HEK293 (cell line): ENCODE results near the gene LYPD5.

Source experiments
- CTCF ChIA-PET: fragments of 350-600 bp; formaldehyde crosslinking; extraction: SDS; loops from one replicate; lab custom pipeline; 2021; ENCODE audit warnings: antibody characterized with exemption; lab: Yijun Ruan, JAX
- POLR2A ChIA-PET: fragments of 300-600 bp; formaldehyde crosslinking; extraction: SDS; loops from one replicate; lab custom pipeline; 2020; ENCODE audit warnings: antibody characterized with exemption, inconsistent platforms; lab: Yijun Ruan, JAX
- H3K27ac ChIP-seq: fragments of 200-500 bp; sonication (Bioruptor generic); 2 replicates; pipeline ENCODE4 v1.5.1; 2014; ENCODE audit warnings: low read depth, low read length, control low read depth, inconsistent platforms; ENCODE audit errors: extremely low read depth
- H3K36me3 ChIP-seq, 2 experiments: fragments of 200-500 bp in 1 of 2; sonication (Bioruptor generic) in 1 of 2; 1 replicate in 1 of 2; 2 replicates in 1 of 2; pipeline ENCODE4 v1.5.1; 2014 to 2017; ENCODE audit warnings: inconsistent platforms in 2 of 2, low read length in 2 of 2; ENCODE audit not compliant: control insufficient read depth in 2 of 2, insufficient read depth in 1 of 2
- H3K4me1 ChIP-seq: fragments of 200-500 bp; sonication (Bioruptor generic); 2 replicates; pipeline ENCODE4 v1.5.1; 2014; ENCODE audit warnings: mild to moderate bottlenecking, low read length, inconsistent platforms; ENCODE audit not compliant: control insufficient read depth, insufficient read depth
- H3K4me3 ChIP-seq: 2 replicates; pipeline ENCODE4 v1.5.1; 2011; ENCODE audit warnings: low read depth, mild to moderate bottlenecking, control low read depth, low read length, moderate library complexity
- H3K9me3 ChIP-seq: fragments of 200-500 bp; sonication (Bioruptor generic); 2 replicates; pipeline ENCODE4 v1.5.1; 2014; ENCODE audit warnings: low read depth, low read length, inconsistent platforms; ENCODE audit not compliant: control insufficient read depth, insufficient read depth
- ATF2 ChIP-seq: fragments of 450-650 bp; formaldehyde crosslinking; IDR thresholded peaks from 2 replicates; pipeline ENCODE4 v1.5.1; 2016; ENCODE audit warnings: missing biosample characterization, missing genetic modification characterization, low read depth
- BCL11A ChIP-seq: fragments of 450-650 bp; formaldehyde crosslinking; IDR thresholded peaks from 2 replicates; pipeline ENCODE4 v1.5.1; 2016; ENCODE audit warnings: low read depth, missing biosample characterization, missing genetic modification characterization
- YY1 ChIP-seq: fragments of 450-650 bp; formaldehyde crosslinking; IDR thresholded peaks from 2 replicates; pipeline ENCODE4 v1.5.1; 2018; ENCODE audit warnings: missing biosample characterization, missing genetic modification characterization
- ZBTB8A ChIP-seq: fragments of 450-650 bp; formaldehyde crosslinking; IDR thresholded peaks from 2 replicates; pipeline ENCODE4 v1.5.1; 2016; ENCODE audit warnings: missing biosample characterization, missing genetic modification characterization
- ZNF184 ChIP-seq: fragments of 450-650 bp; IDR thresholded peaks from 2 replicates; pipeline ENCODE4 v1.5.1; 2018; ENCODE audit warnings: missing biosample characterization, mild to moderate bottlenecking, missing genetic modification characterization
- ZNF221 ChIP-seq: fragments of 450-650 bp; formaldehyde crosslinking; IDR thresholded peaks from 2 replicates; pipeline ENCODE4 v1.5.1; 2017; ENCODE audit warnings: missing biosample characterization, missing genetic modification characterization, borderline replicate concordance
- ZNF280C ChIP-seq: fragments of 450-650 bp; formaldehyde crosslinking; IDR thresholded peaks from 2 replicates; pipeline ENCODE4 v1.5.1; 2016; ENCODE audit warnings: missing biosample characterization, missing genetic modification characterization
- ZNF426 ChIP-seq: fragments of 450-650 bp; formaldehyde crosslinking; IDR thresholded peaks from 2 replicates; pipeline ENCODE4 v1.5.1; 2017; ENCODE audit warnings: missing biosample characterization, missing genetic modification characterization, mild to moderate bottlenecking, inconsistent platforms, moderate library complexity
- ZNF510 ChIP-seq: fragments of 450-650 bp; formaldehyde crosslinking; IDR thresholded peaks from 2 replicates; pipeline ENCODE4 v1.5.1; 2018; ENCODE audit warnings: mild to moderate bottlenecking, missing genetic modification characterization, missing biosample characterization; ENCODE audit not compliant: insufficient replicate concordance
- ZNF596 ChIP-seq: fragments of 450-650 bp; IDR thresholded peaks from 2 replicates; pipeline ENCODE4 v1.5.0; 2018; ENCODE audit warnings: missing biosample characterization, mild to moderate bottlenecking, missing genetic modification characterization, moderate library complexity
- ZNF610 ChIP-seq: fragments of 450-650 bp; formaldehyde crosslinking; IDR thresholded peaks from 2 replicates; pipeline ENCODE4 v1.5.1; 2016; ENCODE audit warnings: missing biosample characterization, missing genetic modification characterization, borderline replicate concordance
- ZNF626 ChIP-seq: fragments of 450-650 bp; sonication (Bioruptor Pico); formaldehyde crosslinking; IDR thresholded peaks from 2 replicates; pipeline ENCODE4 v1.5.1; 2018; ENCODE audit warnings: missing biosample characterization, missing genetic modification characterization, inconsistent platforms
- ZNF629 ChIP-seq: fragments of 450-650 bp; formaldehyde crosslinking; IDR thresholded peaks from 2 replicates; pipeline ENCODE4 v1.5.1; 2017; ENCODE audit warnings: missing biosample characterization, missing genetic modification characterization
- ZNF707 ChIP-seq: fragments of 450-650 bp; formaldehyde crosslinking; IDR thresholded peaks from 2 replicates; pipeline ENCODE4 v1.5.1; 2016; ENCODE audit warnings: missing biosample characterization, missing genetic modification characterization
- ZNF785 ChIP-seq: fragments of 450-650 bp; formaldehyde crosslinking; IDR thresholded peaks from 2 replicates; pipeline ENCODE4 v1.5.1; 2016; ENCODE audit warnings: missing biosample characterization, missing genetic modification characterization
- ZSCAN18 ChIP-seq: fragments of 450-650 bp; formaldehyde crosslinking; IDR thresholded peaks from 2 replicates; pipeline ENCODE4 v1.5.1; 2016; ENCODE audit warnings: missing biosample characterization, missing genetic modification characterization
- TF ChIP-seq, protein P1 (sequence below): fragments of 450-650 bp; formaldehyde crosslinking; IDR thresholded peaks from 2 replicates; pipeline ENCODE4 v1.5.1; 2017; ENCODE audit warnings: missing biosample characterization, missing genetic modification characterization
- TF ChIP-seq, protein P2 (sequence below): fragments of 450-650 bp; formaldehyde crosslinking; IDR thresholded peaks from 2 replicates; pipeline ENCODE4 v1.5.1; 2016; ENCODE audit warnings: missing biosample characterization, missing genetic modification characterization
- TF ChIP-seq, protein P3 (sequence below): fragments of 450-650 bp; IDR thresholded peaks from 2 replicates; pipeline ENCODE4 v1.5.1; 2018; ENCODE audit warnings: missing biosample characterization, mild to moderate bottlenecking, missing genetic modification characterization
- TF ChIP-seq, protein P4 (sequence below): fragments of 450-650 bp; formaldehyde crosslinking; IDR thresholded peaks from 2 replicates; pipeline ENCODE4 v1.5.1; 2017; ENCODE audit warnings: missing biosample characterization, missing genetic modification characterization
- TF ChIP-seq, protein P5 (sequence below): fragments of 450-650 bp; formaldehyde crosslinking; IDR thresholded peaks from 2 replicates; pipeline ENCODE4 v1.5.1; 2016; ENCODE audit warnings: missing biosample characterization, missing genetic modification characterization

The LYPD5 gene

DNA sequence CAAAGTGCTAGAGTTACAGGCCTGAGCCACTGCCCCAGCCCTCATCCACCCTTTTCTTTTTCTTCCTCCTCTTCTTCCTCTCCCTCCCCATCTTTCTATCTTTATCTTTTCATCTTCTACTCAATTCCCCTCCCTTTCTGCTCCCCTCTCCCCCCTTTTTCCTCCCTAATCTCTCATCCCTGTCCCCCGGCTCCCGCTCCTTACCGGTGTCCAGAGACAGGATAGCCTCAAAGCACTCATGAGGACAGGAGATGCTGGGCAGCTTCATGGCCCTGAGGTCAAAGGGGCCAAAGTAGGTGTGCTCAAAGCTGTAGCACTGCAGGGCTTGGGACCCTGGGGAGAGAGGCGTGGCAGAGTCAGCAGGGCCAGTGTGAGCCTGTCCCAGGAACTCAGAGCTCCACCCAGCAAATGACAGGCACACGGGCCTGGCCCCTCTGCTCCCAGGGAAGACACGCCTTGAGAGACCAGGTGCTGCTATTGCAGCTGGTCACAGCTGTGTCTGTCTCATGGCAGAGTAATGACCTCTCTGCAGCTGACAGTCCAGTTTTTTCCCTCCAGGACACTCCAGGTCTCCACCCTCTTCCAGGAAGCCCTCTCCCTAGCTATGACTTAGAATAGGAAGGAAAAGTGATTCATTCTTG lies 2.6 kb downstream of the LYPD5 start:
- Histone ChIP-seq H3K4me1 (peaks cover 8% of the 10 kb centered on the region; the same call in 1 of the 2 replicates), H3K9me3 (no peaks in the 10 kb centered on the region; the same call in none of the 2 replicates), H3K4me3 (no peak overlapping the region), H3K27ac (peak overlapping the region; percentile 10; the same call in 1 of the 2 replicates), H3K36me3 (no peaks in the 10 kb centered on the region)
- POLR2A ChIA-PET: interaction anchor here (0.6 to 1.4 kb wide), 4 partner anchors 35 to 203 kb away, joined by 3 to 4 read pairs (median 3); partner anchors contain the start of genes IRGQ, ZNF45 and ZNF576
- CTCF ChIA-PET: interaction anchor here (0.6 to 1.6 kb wide), 7 partner anchors 10 to 271 kb away, joined by 3 to 5 read pairs (median 3); partner anchors contain the start of gene KCNN4
- TF ChIP-seq ZNF184 (tag by site-specific recombination) (no peak), BCL11A (tag by site-specific recombination) (no peak), ZNF510 (no peak), ZNF221 (tag by site-specific recombination) (no peak), ZNF629 (no peak), ZNF610 (no peak), ZNF707 (no peak), ZSCAN18 (tag by site-specific recombination) (no peak), ZNF596 (tag by site-specific recombination) (no peak), ZNF426 (tag by site-specific recombination) (no peak), ZNF785 (no peak), ZNF280C (tag by site-specific recombination) (no peak), ZNF626 (tag by site-specific recombination) (no peak), ATF2 (tag by site-specific recombination) (no peak), YY1 (no peak), ZBTB8A (tag by site-specific recombination) (no peak)
- TF ChIP-seq, protein P1, sequence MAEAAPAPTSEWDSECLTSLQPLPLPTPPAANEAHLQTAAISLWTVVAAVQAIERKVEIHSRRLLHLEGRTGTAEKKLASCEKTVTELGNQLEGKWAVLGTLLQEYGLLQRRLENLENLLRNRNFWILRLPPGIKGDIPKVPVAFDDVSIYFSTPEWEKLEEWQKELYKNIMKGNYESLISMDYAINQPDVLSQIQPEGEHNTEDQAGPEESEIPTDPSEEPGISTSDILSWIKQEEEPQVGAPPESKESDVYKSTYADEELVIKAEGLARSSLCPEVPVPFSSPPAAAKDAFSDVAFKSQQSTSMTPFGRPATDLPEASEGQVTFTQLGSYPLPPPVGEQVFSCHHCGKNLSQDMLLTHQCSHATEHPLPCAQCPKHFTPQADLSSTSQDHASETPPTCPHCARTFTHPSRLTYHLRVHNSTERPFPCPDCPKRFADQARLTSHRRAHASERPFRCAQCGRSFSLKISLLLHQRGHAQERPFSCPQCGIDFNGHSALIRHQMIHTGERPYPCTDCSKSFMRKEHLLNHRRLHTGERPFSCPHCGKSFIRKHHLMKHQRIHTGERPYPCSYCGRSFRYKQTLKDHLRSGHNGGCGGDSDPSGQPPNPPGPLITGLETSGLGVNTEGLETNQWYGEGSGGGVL (tag by site-specific recombination): peak; percentile 35; the same call in 1 of the 2 replicates
- TF ChIP-seq, protein P2, sequence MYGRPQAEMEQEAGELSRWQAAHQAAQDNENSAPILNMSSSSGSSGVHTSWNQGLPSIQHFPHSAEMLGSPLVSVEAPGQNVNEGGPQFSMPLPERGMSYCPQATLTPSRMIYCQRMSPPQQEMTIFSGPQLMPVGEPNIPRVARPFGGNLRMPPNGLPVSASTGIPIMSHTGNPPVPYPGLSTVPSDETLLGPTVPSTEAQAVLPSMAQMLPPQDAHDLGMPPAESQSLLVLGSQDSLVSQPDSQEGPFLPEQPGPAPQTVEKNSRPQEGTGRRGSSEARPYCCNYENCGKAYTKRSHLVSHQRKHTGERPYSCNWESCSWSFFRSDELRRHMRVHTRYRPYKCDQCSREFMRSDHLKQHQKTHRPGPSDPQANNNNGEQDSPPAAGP (tag by site-specific recombination): peak; percentile 82
- TF ChIP-seq, protein P3, sequence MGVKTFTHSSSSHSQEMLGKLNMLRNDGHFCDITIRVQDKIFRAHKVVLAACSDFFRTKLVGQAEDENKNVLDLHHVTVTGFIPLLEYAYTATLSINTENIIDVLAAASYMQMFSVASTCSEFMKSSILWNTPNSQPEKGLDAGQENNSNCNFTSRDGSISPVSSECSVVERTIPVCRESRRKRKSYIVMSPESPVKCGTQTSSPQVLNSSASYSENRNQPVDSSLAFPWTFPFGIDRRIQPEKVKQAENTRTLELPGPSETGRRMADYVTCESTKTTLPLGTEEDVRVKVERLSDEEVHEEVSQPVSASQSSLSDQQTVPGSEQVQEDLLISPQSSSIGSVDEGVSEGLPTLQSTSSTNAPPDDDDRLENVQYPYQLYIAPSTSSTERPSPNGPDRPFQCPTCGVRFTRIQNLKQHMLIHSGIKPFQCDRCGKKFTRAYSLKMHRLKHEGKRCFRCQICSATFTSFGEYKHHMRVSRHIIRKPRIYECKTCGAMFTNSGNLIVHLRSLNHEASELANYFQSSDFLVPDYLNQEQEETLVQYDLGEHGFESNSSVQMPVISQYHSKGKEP (tag by site-specific recombination): no peak
- TF ChIP-seq, protein P4, sequence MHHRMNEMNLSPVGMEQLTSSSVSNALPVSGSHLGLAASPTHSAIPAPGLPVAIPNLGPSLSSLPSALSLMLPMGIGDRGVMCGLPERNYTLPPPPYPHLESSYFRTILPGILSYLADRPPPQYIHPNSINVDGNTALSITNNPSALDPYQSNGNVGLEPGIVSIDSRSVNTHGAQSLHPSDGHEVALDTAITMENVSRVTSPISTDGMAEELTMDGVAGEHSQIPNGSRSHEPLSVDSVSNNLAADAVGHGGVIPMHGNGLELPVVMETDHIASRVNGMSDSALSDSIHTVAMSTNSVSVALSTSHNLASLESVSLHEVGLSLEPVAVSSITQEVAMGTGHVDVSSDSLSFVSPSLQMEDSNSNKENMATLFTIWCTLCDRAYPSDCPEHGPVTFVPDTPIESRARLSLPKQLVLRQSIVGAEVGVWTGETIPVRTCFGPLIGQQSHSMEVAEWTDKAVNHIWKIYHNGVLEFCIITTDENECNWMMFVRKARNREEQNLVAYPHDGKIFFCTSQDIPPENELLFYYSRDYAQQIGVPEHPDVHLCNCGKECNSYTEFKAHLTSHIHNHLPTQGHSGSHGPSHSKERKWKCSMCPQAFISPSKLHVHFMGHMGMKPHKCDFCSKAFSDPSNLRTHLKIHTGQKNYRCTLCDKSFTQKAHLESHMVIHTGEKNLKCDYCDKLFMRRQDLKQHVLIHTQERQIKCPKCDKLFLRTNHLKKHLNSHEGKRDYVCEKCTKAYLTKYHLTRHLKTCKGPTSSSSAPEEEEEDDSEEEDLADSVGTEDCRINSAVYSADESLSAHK: no peak
- TF ChIP-seq, protein P5, sequence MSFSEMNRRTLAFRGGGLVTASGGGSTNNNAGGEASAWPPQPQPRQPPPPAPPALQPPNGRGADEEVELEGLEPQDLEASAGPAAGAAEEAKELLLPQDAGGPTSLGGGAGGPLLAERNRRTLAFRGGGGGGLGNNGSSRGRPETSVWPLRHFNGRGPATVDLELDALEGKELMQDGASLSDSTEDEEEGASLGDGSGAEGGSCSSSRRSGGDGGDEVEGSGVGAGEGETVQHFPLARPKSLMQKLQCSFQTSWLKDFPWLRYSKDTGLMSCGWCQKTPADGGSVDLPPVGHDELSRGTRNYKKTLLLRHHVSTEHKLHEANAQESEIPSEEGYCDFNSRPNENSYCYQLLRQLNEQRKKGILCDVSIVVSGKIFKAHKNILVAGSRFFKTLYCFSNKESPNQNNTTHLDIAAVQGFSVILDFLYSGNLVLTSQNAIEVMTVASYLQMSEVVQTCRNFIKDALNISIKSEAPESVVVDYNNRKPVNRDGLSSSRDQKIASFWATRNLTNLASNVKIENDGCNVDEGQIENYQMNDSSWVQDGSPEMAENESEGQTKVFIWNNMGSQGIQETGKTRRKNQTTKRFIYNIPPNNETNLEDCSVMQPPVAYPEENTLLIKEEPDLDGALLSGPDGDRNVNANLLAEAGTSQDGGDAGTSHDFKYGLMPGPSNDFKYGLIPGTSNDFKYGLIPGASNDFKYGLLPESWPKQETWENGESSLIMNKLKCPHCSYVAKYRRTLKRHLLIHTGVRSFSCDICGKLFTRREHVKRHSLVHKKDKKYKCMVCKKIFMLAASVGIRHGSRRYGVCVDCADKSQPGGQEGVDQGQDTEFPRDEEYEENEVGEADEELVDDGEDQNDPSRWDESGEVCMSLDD (tag by site-specific recombination): 0 out of 2 replicates have a peak, but pooled peaks have one; percentile 18
